Activated B cell treated with CpG ODN at 0.5 μM for 24 hours (primary cell): ENCODE data around the gene SEMA5A. TPM values are rescaled to one million over a fixed set of nuclear protein-coding genes. Genes with fewer than 3 reads are reported as not detected.

ENCODE experiments used
- ATAC-seq: fragments of 200-7000 bp; cut with Tn5 transposase; one replicate; pipeline ENCODE4 v1.10.0; 2021; ENCODE audit warnings: low read depth, mild to moderate bottlenecking, moderate library complexity
- CTCF ChIA-PET: fragments of 350-600 bp; sonication (Branson Sonifier 250); formaldehyde crosslinking; loops from one replicate; lab custom pipeline; 2021; ENCODE audit warnings: antibody characterized with exemption; lab: Charles Lee
- POLR2A ChIA-PET: fragments of 350-600 bp; sonication (Branson Sonifier 250); formaldehyde crosslinking; loops from one replicate; lab custom pipeline; 2021; ENCODE audit warnings: antibody characterized with exemption; lab: Charles Lee
- DNase-seq: peaks from one replicate; pipeline ENCODE4 v3.0.0; 2022
- H3K27ac Mint-ChIP-seq: one replicate; pipeline ENCODE4 v1.8.0; 2020; ENCODE audit warnings: mixed read lengths
- H3K27me3 Mint-ChIP-seq: one replicate; pipeline ENCODE4 v1.8.0; 2021; ENCODE audit warnings: mixed read lengths
- H3K36me3 Mint-ChIP-seq: one replicate; pipeline ENCODE4 v1.8.0; 2021; ENCODE audit warnings: low read depth, mixed read lengths
- H3K4me1 Mint-ChIP-seq: one replicate; pipeline ENCODE4 v1.8.0; 2021; ENCODE audit warnings: mixed read lengths
- H3K4me3 Mint-ChIP-seq: one replicate; pipeline ENCODE4 v1.8.0; 2020; ENCODE audit warnings: mild to moderate bottlenecking, mixed read lengths
- H3K9me3 Mint-ChIP-seq: one replicate; pipeline ENCODE4 v1.8.0; 2020; ENCODE audit warnings: mixed read lengths
- intact Hi-C: fragments of 100-400 bp; cut with micrococcal nuclease; formaldehyde crosslinking; loops from one replicate; pipeline ENCODE4 v1.15.1; 2024
- total RNA-seq: library from RNA; stranded (reverse); gene quantifications from 2 replicates; pipeline ENCODE4 v1.2.3, GENCODE V29; 2022
- TF ChIP-seq, protein P1 (sequence below): fragments of 200-600 bp; IDR thresholded peaks from one replicate; pipeline ENCODE4 v1.8.0; 2022; ENCODE audit warnings: antibody characterized with exemption, mild to moderate bottlenecking

The SEMA5A gene
- total RNA-seq, 1 donor from 2014 or later: not detected

DNA sequence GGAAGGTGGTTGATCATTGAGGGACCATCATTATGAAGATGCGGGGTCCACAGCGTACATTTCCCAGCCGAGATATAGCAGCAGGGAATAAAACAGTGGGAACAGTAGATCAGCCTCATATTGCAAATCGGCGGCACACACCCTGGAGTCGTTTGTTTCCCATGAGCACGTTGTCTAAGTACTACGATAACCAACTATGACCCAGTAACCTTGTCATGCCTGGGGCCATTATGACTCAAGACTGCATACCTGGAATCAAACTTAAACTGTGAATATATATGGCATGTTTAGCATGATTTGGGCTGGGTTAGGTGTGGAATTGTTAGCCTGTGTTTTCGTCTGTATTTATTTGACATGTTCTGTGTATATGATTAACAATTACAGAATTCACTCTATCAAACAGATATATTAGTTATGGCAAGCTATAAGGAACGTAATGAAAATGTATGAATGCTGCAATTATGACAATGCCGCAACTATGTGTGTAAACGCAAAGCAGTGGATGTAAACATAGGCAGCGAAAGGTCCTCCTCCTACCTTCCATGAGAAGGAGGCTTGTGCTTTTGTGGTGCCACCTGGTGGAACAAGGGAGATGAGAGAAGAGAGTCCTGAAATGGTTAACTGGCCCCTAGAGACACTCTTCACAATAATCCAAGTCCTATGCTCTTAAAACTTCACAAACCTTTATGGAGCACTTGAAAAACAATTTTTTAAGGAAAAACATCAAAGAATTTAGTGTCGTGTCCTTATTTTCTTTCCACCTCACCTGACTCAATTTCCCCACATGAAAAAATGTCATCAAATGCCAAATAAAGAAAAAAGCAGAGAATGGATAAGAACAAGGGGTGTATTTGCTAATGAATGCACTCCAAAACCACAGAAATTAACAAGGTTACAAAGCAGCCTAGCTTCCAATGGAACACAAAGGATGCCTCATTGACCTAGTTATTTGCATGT, 47.1 kb downstream of the SEMA5A start:
- TF ChIP-seq, protein P1, sequence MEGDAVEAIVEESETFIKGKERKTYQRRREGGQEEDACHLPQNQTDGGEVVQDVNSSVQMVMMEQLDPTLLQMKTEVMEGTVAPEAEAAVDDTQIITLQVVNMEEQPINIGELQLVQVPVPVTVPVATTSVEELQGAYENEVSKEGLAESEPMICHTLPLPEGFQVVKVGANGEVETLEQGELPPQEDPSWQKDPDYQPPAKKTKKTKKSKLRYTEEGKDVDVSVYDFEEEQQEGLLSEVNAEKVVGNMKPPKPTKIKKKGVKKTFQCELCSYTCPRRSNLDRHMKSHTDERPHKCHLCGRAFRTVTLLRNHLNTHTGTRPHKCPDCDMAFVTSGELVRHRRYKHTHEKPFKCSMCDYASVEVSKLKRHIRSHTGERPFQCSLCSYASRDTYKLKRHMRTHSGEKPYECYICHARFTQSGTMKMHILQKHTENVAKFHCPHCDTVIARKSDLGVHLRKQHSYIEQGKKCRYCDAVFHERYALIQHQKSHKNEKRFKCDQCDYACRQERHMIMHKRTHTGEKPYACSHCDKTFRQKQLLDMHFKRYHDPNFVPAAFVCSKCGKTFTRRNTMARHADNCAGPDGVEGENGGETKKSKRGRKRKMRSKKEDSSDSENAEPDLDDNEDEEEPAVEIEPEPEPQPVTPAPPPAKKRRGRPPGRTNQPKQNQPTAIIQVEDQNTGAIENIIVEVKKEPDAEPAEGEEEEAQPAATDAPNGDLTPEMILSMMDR: no peak
- Mint-ChIP-seq H3K4me1 (no peaks in the 10 kb centered on the region), H3K4me3 (no peak overlapping the region), H3K27me3 (no peaks in the 10 kb centered on the region), H3K36me3 (no peaks in the 10 kb centered on the region), H3K27ac (no peak overlapping the region), H3K9me3 (no peaks in the 10 kb centered on the region)
- DNase-seq (no peak), ATAC-seq (no peak)
- intact Hi-C loops: no loop called here
- ChIA-PET POLR2A (no interaction called here), CTCF (no interaction called here)

DNA sequence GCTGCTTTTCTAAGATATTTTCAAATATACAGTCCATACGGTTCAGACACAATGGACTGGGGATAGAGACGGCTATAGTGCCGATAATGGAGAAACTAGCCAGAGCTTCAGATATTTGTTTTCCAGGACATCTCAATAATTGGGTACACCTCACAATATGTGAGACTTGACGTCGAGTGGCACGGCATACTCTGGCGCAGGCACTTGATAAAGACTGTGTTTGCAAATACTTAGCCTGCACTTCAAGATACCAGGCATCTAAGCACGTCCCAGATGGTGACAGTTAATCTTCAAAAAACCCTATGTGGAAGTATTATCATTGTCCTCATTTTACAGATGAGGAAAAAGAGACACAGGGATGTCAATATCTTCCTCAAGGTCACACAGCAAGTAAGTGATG, 48.5 kb downstream of the SEMA5A start:
- no peak overlapping the region for H3K4me3 Mint-ChIP-seq
- TF ChIP-seq, protein P1: no peak
- ChIA-PET CTCF (no interaction called here), POLR2A (no interaction called here)
- H3K27me3 Mint-ChIP-seq: no peaks in the 10 kb centered on the region
- DNase-seq: no peak
- no peaks in the 10 kb centered on the region for H3K9me3 Mint-ChIP-seq
- no peak for ATAC-seq
- no peaks in the 10 kb centered on the region for H3K4me1 Mint-ChIP-seq
- H3K27ac Mint-ChIP-seq: no peak overlapping the region
- no peaks in the 10 kb centered on the region for H3K36me3 Mint-ChIP-seq
- intact Hi-C loops: no loop called here

DNA sequence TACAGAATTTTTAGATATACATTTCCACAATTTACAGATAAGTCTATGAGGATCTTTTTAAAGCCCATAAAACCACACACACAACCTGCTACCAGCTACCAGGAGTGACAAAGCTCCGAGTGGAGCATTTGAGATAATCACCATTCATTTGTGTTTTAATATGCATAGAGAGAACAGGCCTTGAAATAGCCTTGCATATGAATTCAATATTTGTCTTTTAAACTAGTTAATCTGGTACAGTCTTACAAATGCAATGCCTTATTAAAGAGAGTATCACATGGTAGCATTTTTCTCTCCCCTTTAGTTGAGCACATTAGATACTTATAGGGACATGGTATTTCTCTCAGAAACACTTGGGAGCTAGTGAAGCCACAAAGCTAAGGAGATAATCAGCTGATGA, 49.1 kb downstream of the SEMA5A start:
- CTCF ChIA-PET: no interaction called here
- Mint-ChIP-seq H3K9me3 (no peaks in the 10 kb centered on the region), H3K4me3 (no peak overlapping the region), H3K4me1 (no peaks in the 10 kb centered on the region), H3K27ac (no peak overlapping the region), H3K27me3 (no peaks in the 10 kb centered on the region), H3K36me3 (no peaks in the 10 kb centered on the region)
- intact Hi-C loops: no loop called here
- no peak for DNase-seq
- no peak for ATAC-seq
- TF ChIP-seq, protein P1: no peak
- POLR2A ChIA-PET: no interaction called here

DNA sequence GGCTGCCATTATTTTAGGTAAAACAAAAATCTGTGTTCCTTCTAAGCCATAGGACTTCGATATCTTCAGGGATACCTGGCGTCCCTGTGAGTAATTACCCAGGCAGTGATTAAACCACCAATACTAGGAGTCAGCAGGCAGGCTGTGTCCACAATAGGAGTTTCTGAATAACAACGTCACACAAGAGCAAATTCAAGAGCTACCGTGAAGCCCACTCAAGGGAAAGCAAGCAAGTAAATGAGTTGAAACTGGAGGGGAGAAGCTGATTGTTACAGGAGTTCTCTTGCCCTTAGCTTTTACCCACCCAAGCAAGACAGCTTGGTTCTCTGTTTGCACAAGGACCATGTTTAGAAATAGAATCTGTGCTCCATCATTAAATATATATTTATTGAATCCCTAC, 50.8 kb downstream of the SEMA5A start:
- H3K4me3 Mint-ChIP-seq: no peak overlapping the region
- no peak for DNase-seq
- H3K4me1 Mint-ChIP-seq: no peaks in the 10 kb centered on the region
- H3K27ac Mint-ChIP-seq: no peak overlapping the region
- no peaks in the 10 kb centered on the region for H3K36me3 Mint-ChIP-seq
- ChIA-PET CTCF (no interaction called here), POLR2A (no interaction called here)
- H3K9me3 Mint-ChIP-seq: no peaks in the 10 kb centered on the region
- no peak for ATAC-seq
- TF ChIP-seq, protein P1: no peak
- H3K27me3 Mint-ChIP-seq: no peaks in the 10 kb centered on the region
- intact Hi-C loops: no loop called here

DNA sequence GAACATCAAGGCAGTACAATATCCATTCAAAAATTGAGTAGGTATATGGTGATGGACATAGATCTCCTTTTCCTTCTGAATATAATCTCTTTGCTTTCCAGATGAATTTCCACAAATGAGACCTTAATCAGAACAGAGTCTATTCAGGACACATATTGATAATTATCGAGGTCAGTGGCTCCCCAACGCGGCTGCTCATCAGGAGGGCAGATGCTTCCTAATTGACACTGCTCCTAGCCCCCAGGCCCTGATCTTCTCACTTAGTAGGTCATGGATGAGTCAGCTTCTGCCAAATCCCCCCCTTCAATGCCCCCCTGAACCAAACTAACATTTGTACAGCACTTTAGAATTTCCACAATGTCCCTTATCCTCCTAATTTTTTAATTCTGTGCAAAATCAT, 51.6 kb downstream of the SEMA5A start:
- H3K27me3 Mint-ChIP-seq: no peaks in the 10 kb centered on the region
- TF ChIP-seq, protein P1: no peak
- H3K4me1 Mint-ChIP-seq: no peaks in the 10 kb centered on the region
- DNase-seq (no peak), ATAC-seq (no peak)
- no peak overlapping the region for H3K27ac Mint-ChIP-seq
- H3K9me3 Mint-ChIP-seq: no peaks in the 10 kb centered on the region
- no peaks in the 10 kb centered on the region for H3K36me3 Mint-ChIP-seq
- no peak overlapping the region for H3K4me3 Mint-ChIP-seq
- intact Hi-C loops: no loop called here
- POLR2A ChIA-PET: no interaction called here
- CTCF ChIA-PET: no interaction called here
